Transverse colon (tissue), 4 donors: ENCODE data around the gene GOLT1A. TPM values are rescaled to one million over a fixed set of nuclear protein-coding genes. Genes with fewer than 3 reads are reported as not detected.

Experiments
- DNase-seq: peaks from one replicate; pipeline ENCODE4 v3.0.0-alpha.2; 2019
- H3K27ac ChIP-seq, 4 donors: fragments of 200-600 bp; sonication (generic); 2 replicates each; pipeline ENCODE4 v1.5.1; 2016 to 2018; ENCODE audit warnings: inconsistent platforms in 4 of 4
- H3K27me3 ChIP-seq: fragments of 200-600 bp; sonication (generic); 2 replicates; pipeline ENCODE4 v1.5.1; 2017; ENCODE audit warnings: inconsistent platforms
- H3K36me3 ChIP-seq, 4 donors: fragments of 200-600 bp; sonication (generic); 2 replicates each; pipeline ENCODE4 v1.5.1; 2017 to 2019; ENCODE audit warnings: inconsistent platforms in 4 of 4
- H3K4me1 ChIP-seq, 4 donors: fragments of 200-600 bp; sonication (generic); 2 replicates each; pipeline ENCODE4 v1.5.1; 2017 to 2020; ENCODE audit warnings: inconsistent platforms in 4 of 4
- H3K4me3 ChIP-seq, 4 donors: fragments of 200-600 bp; sonication (generic); 1 replicate in 1 of 4; 2 replicates in 3 of 4; pipeline versions ENCODE4 v1.5.1 to v1.6.1; 2017 to 2019; ENCODE audit warnings: inconsistent platforms in 4 of 4
- H3K9me3 ChIP-seq, 2 donors: fragments of 200-600 bp; sonication (generic); 2 replicates each; pipeline ENCODE4 v1.5.1; 2017 to 2019; ENCODE audit warnings: inconsistent platforms in 2 of 2
- CTCF ChIP-seq, 5 experiments: fragments of 200-600 bp in 3 of 5; fragments of 450-650 bp in 2 of 5; sonication (generic) in 3 of 5; IDR thresholded peaks; 1 replicate in 2 of 5; 2 replicates in 3 of 5; pipeline ENCODE4 v1.5.1; 2016 to 2017; ENCODE audit warnings: antibody characterized with exemption in 5 of 5, inconsistent platforms in 3 of 5, mild to moderate bottlenecking in 2 of 5, moderate library complexity in 1 of 5
- EP300 ChIP-seq: sonication (generic); formaldehyde crosslinking; IDR thresholded peaks from one replicate; pipeline ENCODE4 v1.6.1; 2017; ENCODE audit warnings: antibody characterized with exemption, low read depth
- POLR2A ChIP-seq: fragments of 450-650 bp; IDR thresholded peaks from one replicate; pipeline ENCODE4 v1.6.1; 2016; ENCODE audit warnings: antibody characterized with exemption, mild to moderate bottlenecking, moderate library complexity
- POLR2AphosphoS5 ChIP-seq, 3 donors: sonication (generic); formaldehyde crosslinking; IDR thresholded peaks; one replicate each; pipeline ENCODE4 v1.6.1; 2016; ENCODE audit warnings: antibody characterized with exemption in 3 of 3
- WGBS, 2 donors: methylation state at CpG; one replicate each; pipeline ENCODE4 v1.1.5; 2018; ENCODE audit warnings: low coverage in 1 of 2; 5-methylcytosine and 5-hydroxymethylcytosine counted together
- in situ Hi-C, 4 donors: fragments of 200-750 bp; cut with MboI; loops; one replicate each; pipeline versions ENCODE4 v1.15.0 to v1.15.1; 2017; ENCODE audit warnings: low sequenced_read_pairs in 3 of 4, low pct_ligation_motif_present in 1 of 4, low pct_unique_long_range_greater_than_20kb in 1 of 4
- intact Hi-C: fragments of 100-400 bp; cut with DNase I; formaldehyde crosslinking; loops from one replicate; pipeline ENCODE4 v1.15.1; 2023; ENCODE audit warnings: low total_unique reads
- total RNA-seq, 4 donors: library from RNA; depleted of rRNA; stranded (reverse); fragments of >200 nt; gene quantifications; one replicate each; pipeline ENCODE4 v1.1.0, GENCODE V29; 2016

GOLT1A gene
- total RNA-seq, 4 donors from 2014 or later, result 9.7 to 13.8 TPM; not detected in 2

GRCh38 chr1:204161609-204162493 is 51.9 kb downstream of the GOLT1A start:
- in situ Hi-C loops (loop anchor here in 2 of 4 donors (10.0 kb wide), 1 partner anchor 203 kb away; no protein-coding TSS in a partner anchor), intact Hi-C loops (loop anchor here (2.0 kb wide), 2 partner anchors 201 to 207 kb away; no protein-coding TSS in a partner anchor)
- Histone ChIP-seq H3K4me1 (peaks cover 0 to 5% (median 0%) of the 10 kb centered on the region in 4 donors), H3K9me3 (no peaks in the 10 kb centered on the region), H3K36me3 (no peaks in the 10 kb centered on the region), H3K27me3 (peaks cover 11% of the 10 kb centered on the region), H3K27ac (no peak overlapping the region), H3K4me3 (no peak overlapping the region)
- WGBS, 2 donors, result 60 to 71% methylated on average over 11 to 14 of the region's 14 CpGs
- no peak for TF ChIP-seq EP300
- no peak for DNase-seq

- no peak for DNase-seq
- H3K4me1 ChIP-seq, result peaks cover 0 to 5% (median 0%) of the 10 kb centered on the region in 4 donors
- H3K9me3 ChIP-seq, result no peaks in the 10 kb centered on the region
- TF ChIP-seq POLR2A (no peak), CTCF (IDR thresholded peaks at IDR 0.05) (no peak), EP300 (no peak), POLR2AphosphoS5 (IDR thresholded peaks at IDR 0.05) (no peak)
- in situ Hi-C loops (no loop called here), intact Hi-C loops (no loop called here)
- H3K4me3 ChIP-seq, result no peak overlapping the region
- WGBS, 2 donors, result 57 to 65% methylated on average over 6 of the region's 6 CpGs
- H3K27ac ChIP-seq, result no peak overlapping the region
- H3K36me3 ChIP-seq, result no peaks in the 10 kb centered on the region
- H3K27me3 ChIP-seq, result peaks cover 19% of the 10 kb centered on the region
Observed at GRCh38 chr1:204157962-204158361, 55.8 kb downstream of the GOLT1A start.

GRCh38 chr1:204155881-204156280 is 57.9 kb downstream of the GOLT1A start:
- no peak for TF ChIP-seq EP300
- no peak for TF ChIP-seq POLR2A
- no peak for TF ChIP-seq POLR2AphosphoS5 (IDR thresholded peaks at IDR 0.05)
- TF ChIP-seq CTCF (IDR thresholded peaks at IDR 0.05), result no peak
- Histone ChIP-seq H3K27ac (no peak overlapping the region), H3K36me3 (no peaks in the 10 kb centered on the region), H3K4me1 (peaks cover 5 to 9% (median 6%) of the 10 kb centered on the region in 4 donors), H3K4me3 (no peak overlapping the region), H3K9me3 (no peaks in the 10 kb centered on the region), H3K27me3 (peaks cover 28% of the 10 kb centered on the region)
- WGBS, 2 donors, result 74% methylated on average over 10 of the region's 10 CpGs; no CpG with 5 or more reads in 1 of the 2 donors
- DNase-seq, result no peak
- in situ Hi-C loops, result no loop called here
- intact Hi-C loops, result no loop called here

- intact Hi-C loops (no loop called here), in situ Hi-C loops (no loop called here)
- WGBS, 2 donors, result 90% methylated on average over 15 of the region's 15 CpGs; no CpG with 5 or more reads in 1 of the 2 donors
Observed at GRCh38 chr1:204154568-204155255, 59.1 kb downstream of the GOLT1A start.

More at GRCh38 chr1:204154568-204155255, 59.1 kb downstream of the GOLT1A start:
- Histone ChIP-seq H3K27ac (no peak overlapping the region), H3K27me3 (peaks cover 29% of the 10 kb centered on the region), H3K4me3 (no peak overlapping the region), H3K4me1 (peaks cover 5 to 9% (median 6%) of the 10 kb centered on the region in 4 donors), H3K36me3 (no peaks in the 10 kb centered on the region), H3K9me3 (no peaks in the 10 kb centered on the region)
- DNase-seq, result no peak
- TF ChIP-seq POLR2A (no peak), EP300 (no peak), CTCF (IDR thresholded peaks at IDR 0.05) (no peak), POLR2AphosphoS5 (IDR thresholded peaks at IDR 0.05) (no peak)
